Breast epithelium (tissue), 3 donors: ENCODE results near the gene CEBPB.

Experiments
- POLR2A ChIP-seq: fragments of 450-650 bp; IDR thresholded peaks from one replicate; pipeline ENCODE4 v1.6.1; 2016; ENCODE audit warnings: antibody characterized with exemption, mild to moderate bottlenecking, moderate library complexity
- TF ChIP-seq, protein P1 (sequence below), 3 donors: fragments of 450-650 bp; IDR thresholded peaks; one replicate each; pipeline ENCODE4 v1.5.1; 2016 to 2017; ENCODE audit warnings: antibody characterized with exemption in 3 of 3, mild to moderate bottlenecking in 3 of 3, moderate library complexity in 3 of 3

DNA sequence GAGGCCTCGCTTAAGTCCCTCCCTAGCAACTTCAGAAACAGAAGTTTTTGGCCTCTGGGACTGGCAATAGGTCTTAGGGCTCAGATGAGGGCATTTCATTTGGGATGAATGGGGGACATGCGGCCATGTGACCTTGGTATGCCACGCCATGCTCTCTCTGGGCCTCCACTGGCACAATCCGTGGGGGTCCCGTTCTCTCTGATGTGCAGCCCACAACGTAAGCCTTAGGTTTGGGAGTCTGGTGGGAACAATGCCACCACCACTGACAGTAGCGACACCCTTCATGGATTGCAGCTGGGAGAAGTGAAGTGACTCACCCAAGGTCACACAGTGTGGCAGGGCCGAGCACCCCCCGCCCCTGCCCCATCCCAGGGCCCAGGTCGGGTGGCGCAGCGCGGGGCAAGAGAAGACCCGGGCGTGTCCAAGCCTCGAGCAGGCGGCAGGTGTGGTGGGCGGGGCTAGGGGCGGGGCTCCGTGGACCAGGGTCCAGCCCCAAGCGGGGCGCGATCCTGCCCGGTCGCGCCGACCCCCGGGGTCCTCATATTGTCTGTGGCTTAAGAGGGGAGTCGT, 864 bp upstream of the CEBPB start:
- TF ChIP-seq, protein P1, sequence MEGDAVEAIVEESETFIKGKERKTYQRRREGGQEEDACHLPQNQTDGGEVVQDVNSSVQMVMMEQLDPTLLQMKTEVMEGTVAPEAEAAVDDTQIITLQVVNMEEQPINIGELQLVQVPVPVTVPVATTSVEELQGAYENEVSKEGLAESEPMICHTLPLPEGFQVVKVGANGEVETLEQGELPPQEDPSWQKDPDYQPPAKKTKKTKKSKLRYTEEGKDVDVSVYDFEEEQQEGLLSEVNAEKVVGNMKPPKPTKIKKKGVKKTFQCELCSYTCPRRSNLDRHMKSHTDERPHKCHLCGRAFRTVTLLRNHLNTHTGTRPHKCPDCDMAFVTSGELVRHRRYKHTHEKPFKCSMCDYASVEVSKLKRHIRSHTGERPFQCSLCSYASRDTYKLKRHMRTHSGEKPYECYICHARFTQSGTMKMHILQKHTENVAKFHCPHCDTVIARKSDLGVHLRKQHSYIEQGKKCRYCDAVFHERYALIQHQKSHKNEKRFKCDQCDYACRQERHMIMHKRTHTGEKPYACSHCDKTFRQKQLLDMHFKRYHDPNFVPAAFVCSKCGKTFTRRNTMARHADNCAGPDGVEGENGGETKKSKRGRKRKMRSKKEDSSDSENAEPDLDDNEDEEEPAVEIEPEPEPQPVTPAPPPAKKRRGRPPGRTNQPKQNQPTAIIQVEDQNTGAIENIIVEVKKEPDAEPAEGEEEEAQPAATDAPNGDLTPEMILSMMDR (IDR thresholded peaks at IDR 0.05) = no peak
- TF ChIP-seq POLR2A = no peak
